GM23248 (cell line): ENCODE data around the gene DYNC1LI1.

Experiments
- EZH2 ChIP-seq: fragments of 200-600 bp; sonication (generic); IDR thresholded peaks from 2 replicates; pipeline ENCODE4 v1.6.1; 2018; ENCODE audit warnings: antibody characterized with exemption, mild to moderate bottlenecking; ENCODE audit not compliant: insufficient read depth, poor library complexity, severe bottlenecking
- EZH2phosphoT487 ChIP-seq: fragments of 200-600 bp; sonication (generic); IDR thresholded peaks from 2 replicates; pipeline ENCODE4 v1.6.1; 2018; ENCODE audit warnings: antibody characterized with exemption, moderate library complexity, mild to moderate bottlenecking, low read depth; ENCODE audit not compliant: insufficient read depth

DNA sequence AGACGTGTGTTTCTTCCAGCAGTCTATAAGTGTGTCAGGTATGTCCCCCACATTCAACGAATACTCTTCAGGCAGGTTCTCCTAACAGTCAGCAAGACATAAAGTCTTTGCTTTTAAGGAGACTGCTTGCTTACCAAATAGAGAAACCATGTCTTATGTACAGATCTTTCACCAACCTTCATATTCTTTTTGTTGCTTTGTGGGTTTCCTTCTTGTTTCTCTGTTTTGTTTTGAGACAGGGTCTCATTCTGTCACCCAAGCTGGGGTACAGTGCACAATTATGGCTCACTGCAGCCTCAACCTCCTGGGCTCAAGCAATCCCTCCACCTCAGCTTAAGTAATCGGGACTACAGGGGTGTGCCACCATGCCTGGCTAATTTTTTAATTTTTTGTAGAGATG lies 14.3 kb downstream of the DYNC1LI1 start:
- no peak for TF ChIP-seq EZH2
- no peak for TF ChIP-seq EZH2phosphoT487
